Prostate gland (tissue), 2 donors: ENCODE measurements around the gene MAMSTR.

ENCODE experiments used
- POLR2A ChIP-seq: fragments of 450-650 bp; IDR thresholded peaks from one replicate; pipeline ENCODE4 v1.6.1; 2016; ENCODE audit warnings: antibody characterized with exemption, mild to moderate bottlenecking
- POLR2AphosphoS5 ChIP-seq: sonication (generic); formaldehyde crosslinking; IDR thresholded peaks from one replicate; pipeline ENCODE4 v1.6.1; 2017; ENCODE audit warnings: antibody characterized with exemption
- TF ChIP-seq, protein P1 (sequence below), 4 experiments: fragments of 200-600 bp in 2 of 4; fragments of 450-650 bp in 2 of 4; sonication (generic) in 2 of 4; IDR thresholded peaks; 1 replicate in 3 of 4; 2 replicates in 1 of 4; pipeline ENCODE4 v1.5.1; 2016 to 2019; ENCODE audit warnings: antibody characterized with exemption in 4 of 4, mild to moderate bottlenecking in 2 of 4, moderate library complexity in 2 of 4

DNA sequence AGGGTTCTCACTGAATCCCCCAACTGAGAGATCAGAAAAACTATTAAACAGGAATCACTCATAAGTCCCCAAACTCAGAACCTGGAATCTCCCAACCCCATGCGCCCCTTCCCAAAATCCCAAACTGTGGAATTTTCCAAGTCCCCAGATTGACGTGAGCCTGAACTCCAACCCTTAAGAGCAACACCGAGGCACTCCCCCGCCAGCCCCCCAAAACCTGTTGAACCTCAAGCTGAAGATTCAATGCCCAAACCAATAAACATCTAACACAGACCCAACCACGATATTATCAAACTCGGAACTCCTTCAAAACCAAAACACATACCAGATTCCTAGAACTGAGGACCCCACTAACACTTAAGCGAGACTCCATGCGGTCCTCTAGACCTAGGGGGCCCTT is 26.6 kb upstream of the MAMSTR start:
- no peak for TF ChIP-seq POLR2AphosphoS5
- TF ChIP-seq, protein P1, sequence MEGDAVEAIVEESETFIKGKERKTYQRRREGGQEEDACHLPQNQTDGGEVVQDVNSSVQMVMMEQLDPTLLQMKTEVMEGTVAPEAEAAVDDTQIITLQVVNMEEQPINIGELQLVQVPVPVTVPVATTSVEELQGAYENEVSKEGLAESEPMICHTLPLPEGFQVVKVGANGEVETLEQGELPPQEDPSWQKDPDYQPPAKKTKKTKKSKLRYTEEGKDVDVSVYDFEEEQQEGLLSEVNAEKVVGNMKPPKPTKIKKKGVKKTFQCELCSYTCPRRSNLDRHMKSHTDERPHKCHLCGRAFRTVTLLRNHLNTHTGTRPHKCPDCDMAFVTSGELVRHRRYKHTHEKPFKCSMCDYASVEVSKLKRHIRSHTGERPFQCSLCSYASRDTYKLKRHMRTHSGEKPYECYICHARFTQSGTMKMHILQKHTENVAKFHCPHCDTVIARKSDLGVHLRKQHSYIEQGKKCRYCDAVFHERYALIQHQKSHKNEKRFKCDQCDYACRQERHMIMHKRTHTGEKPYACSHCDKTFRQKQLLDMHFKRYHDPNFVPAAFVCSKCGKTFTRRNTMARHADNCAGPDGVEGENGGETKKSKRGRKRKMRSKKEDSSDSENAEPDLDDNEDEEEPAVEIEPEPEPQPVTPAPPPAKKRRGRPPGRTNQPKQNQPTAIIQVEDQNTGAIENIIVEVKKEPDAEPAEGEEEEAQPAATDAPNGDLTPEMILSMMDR (IDR thresholded peaks at IDR 0.05) = no peak
- no peak for TF ChIP-seq POLR2A
